K562 (cell line): Measurements from ENCODE around the gene TEX54. TPM values are rescaled to one million over a fixed set of nuclear protein-coding genes. Genes with fewer than 3 reads are reported as not detected.

Experiments used
- BRF2 ChIP-seq: IDR thresholded peaks from 3 replicates; pipeline ENCODE4 v1.6.1; 2011; ENCODE audit warnings: borderline replicate concordance, mild to moderate bottlenecking; ENCODE audit not compliant: insufficient read length, insufficient read depth
- CCNT2 ChIP-seq: IDR thresholded peaks from 2 replicates; pipeline ENCODE4 v1.6.1; 2011; ENCODE audit warnings: borderline replicate concordance, low read depth, mild to moderate bottlenecking, moderate library complexity, mixed read lengths, low read length; ENCODE audit not compliant: insufficient read length; ENCODE audit errors: extremely low read depth
- CREB1 ChIP-seq, 2 experiments: sonication (generic) in 1 of 2; formaldehyde crosslinking in 1 of 2; IDR thresholded peaks; 2 replicates each; pipeline versions ENCODE4 v1.6.1 to v1.8.0; 2012 to 2022; ENCODE audit warnings: inconsistent platforms in 1 of 2, mild to moderate bottlenecking in 1 of 2, missing genetic modification reagents in 1 of 2, moderate library complexity in 1 of 2
- CREB3 ChIP-seq: fragments of 450-650 bp; conservative IDR thresholded peaks from 2 replicates; pipeline ENCODE4 v1.6.1; 2016; ENCODE audit warnings: missing genetic modification characterization, low read depth, mild to moderate bottlenecking, missing compliant biosample characterization, moderate library complexity
- DDX20 ChIP-seq: fragments of 450-650 bp; IDR thresholded peaks from 2 replicates; pipeline ENCODE4 v1.6.1; 2016; ENCODE audit warnings: missing genetic modification characterization, low read depth, mild to moderate bottlenecking, missing compliant biosample characterization, moderate library complexity
- ESRRA ChIP-seq: fragments of 450-650 bp; IDR thresholded peaks from 2 replicates; pipeline ENCODE4 v1.6.1; 2014; ENCODE audit warnings: low read depth, mild to moderate bottlenecking, moderate library complexity, borderline replicate concordance
- FOXA1 ChIP-seq: fragments of 450-650 bp; IDR thresholded peaks from 2 replicates; pipeline ENCODE4 v1.6.1; 2016; ENCODE audit warnings: mild to moderate bottlenecking, borderline replicate concordance
- HOXB6 ChIP-seq: fragments of 250-450 bp; sonication (Bioruptor Pico); IDR thresholded peaks from 2 replicates; pipeline ENCODE4 v1.5.1; 2022; ENCODE audit warnings: mild to moderate bottlenecking, borderline replicate concordance
- MEF2A ChIP-seq: IDR thresholded peaks from 2 replicates; pipeline ENCODE4 v1.6.1; 2011; ENCODE audit warnings: low read depth, mild to moderate bottlenecking, low read length, moderate library complexity; ENCODE audit not compliant: control insufficient read depth
- NR2C1 ChIP-seq, 2 experiments: fragments of 450-650 bp; IDR thresholded peaks; 2 replicates each; pipeline ENCODE4 v1.6.1; 2017; ENCODE audit warnings: mild to moderate bottlenecking in 2 of 2, antibody characterized with exemption in 1 of 2, inconsistent platforms in 1 of 2, missing compliant biosample characterization in 1 of 2, missing genetic modification characterization in 1 of 2
- NUFIP1 ChIP-seq: fragments of 450-650 bp; IDR thresholded peaks from 2 replicates; pipeline ENCODE4 v1.6.1; 2018; ENCODE audit not compliant: partially characterized antibody
- PPARD ChIP-seq: fragments of 250-450 bp; sonication (Bioruptor Pico); IDR thresholded peaks from 2 replicates; pipeline ENCODE4 v1.8.0; 2022; ENCODE audit warnings: inconsistent platforms, mild to moderate bottlenecking, moderate library complexity
- SRF ChIP-seq, 2 experiments: fragments of 250-450, 450-650 bp in 1 of 2; sonication (Bioruptor Pico) in 1 of 2; sonication (generic) in 1 of 2; formaldehyde crosslinking; IDR thresholded peaks; 2 replicates each; pipeline versions ENCODE4 v1.5.0 to v1.5.1; 2020 to 2022; ENCODE audit warnings: mild to moderate bottlenecking in 1 of 2, missing genetic modification reagents in 1 of 2
- STAG1 ChIP-seq: sonication (generic); formaldehyde crosslinking; IDR thresholded peaks from 2 replicates; pipeline ENCODE4 v1.5.0; 2020; ENCODE audit warnings: missing genetic modification reagents, borderline replicate concordance
- TRIM28 ChIP-seq: fragments of 450-650 bp; IDR thresholded peaks from 2 replicates; pipeline ENCODE4 v1.6.1; 2017
- ZKSCAN3 ChIP-seq: fragments of 250-450 bp; sonication (Bioruptor Pico); IDR thresholded peaks from 2 replicates; pipeline ENCODE4 v1.4.0; 2020
- ZNF140 ChIP-seq: fragments of 250-450 bp; sonication (Bioruptor Pico); IDR thresholded peaks from 2 replicates; pipeline ENCODE4 v1.8.0; 2021; ENCODE audit warnings: moderate library complexity, mild to moderate bottlenecking, inconsistent platforms
- ZNF217 ChIP-seq: sonication (generic); formaldehyde crosslinking; IDR thresholded peaks from 2 replicates; pipeline ENCODE4 v1.8.0; 2022; ENCODE audit warnings: mild to moderate bottlenecking, missing genetic modification reagents
- ZNF589 ChIP-seq: fragments of 200-800 bp; sonication (Bioruptor generic); IDR thresholded peaks from 2 replicates; pipeline ENCODE4 v1.6.1; 2016; ENCODE audit warnings: low read depth, missing genetic modification characterization, missing compliant biosample characterization
- ZNF778 ChIP-seq: fragments of 450-650 bp; formaldehyde crosslinking; IDR thresholded peaks from 2 replicates; pipeline ENCODE4 v1.4.0; 2020; ENCODE audit warnings: mild to moderate bottlenecking, moderate library complexity
- polyA plus RNA-seq, 8 experiments: library from polyadenylated mRNA; depleted of rRNA in 4 of 8; stranded (reverse) in 5 of 8; unstranded in 3 of 8; fragments of >200 nt; fragmentation: Nextera tagmentation in 2 of 8; fragmentation: Illumina TruSeq in 1 of 8; extraction: Ambion mirVana in 2 of 8; extraction: Trizol in 1 of 8; gene quantifications; 2 replicates each; pipeline versions ENCODE4 v1.2.1 to v1.2.3, GENCODE V29; 2011 to 2014; ENCODE audit warnings: inconsistent platforms in 1 of 8, missing spikeins in 1 of 8
- total RNA-seq, 7 experiments: library from RNA; depleted of rRNA in 6 of 7; stranded (reverse); fragments of >200 nt in 6 of 7; fragmentation: Illumina TruSeq in 2 of 7; extraction: Trizol in 2 of 7; gene quantifications; 2 replicates each; pipeline versions ENCODE4 v1.2.1 to v1.2.3, GENCODE V29; 2011 to 2021; ENCODE audit warnings: low replicate concordance in 1 of 7
- TF ChIP-seq, protein P1 (sequence below): fragments of 450-650 bp; formaldehyde crosslinking; IDR thresholded peaks from 2 replicates; pipeline ENCODE4 v1.4.0; 2022; ENCODE audit warnings: missing genetic modification characterization

TEX54 gene
- total and polyA plus RNA-seq, 9 of the 15 experiments (the other 6 are each of a cell fraction or from before 2014, with no cell fraction given), result not detected

DNA sequence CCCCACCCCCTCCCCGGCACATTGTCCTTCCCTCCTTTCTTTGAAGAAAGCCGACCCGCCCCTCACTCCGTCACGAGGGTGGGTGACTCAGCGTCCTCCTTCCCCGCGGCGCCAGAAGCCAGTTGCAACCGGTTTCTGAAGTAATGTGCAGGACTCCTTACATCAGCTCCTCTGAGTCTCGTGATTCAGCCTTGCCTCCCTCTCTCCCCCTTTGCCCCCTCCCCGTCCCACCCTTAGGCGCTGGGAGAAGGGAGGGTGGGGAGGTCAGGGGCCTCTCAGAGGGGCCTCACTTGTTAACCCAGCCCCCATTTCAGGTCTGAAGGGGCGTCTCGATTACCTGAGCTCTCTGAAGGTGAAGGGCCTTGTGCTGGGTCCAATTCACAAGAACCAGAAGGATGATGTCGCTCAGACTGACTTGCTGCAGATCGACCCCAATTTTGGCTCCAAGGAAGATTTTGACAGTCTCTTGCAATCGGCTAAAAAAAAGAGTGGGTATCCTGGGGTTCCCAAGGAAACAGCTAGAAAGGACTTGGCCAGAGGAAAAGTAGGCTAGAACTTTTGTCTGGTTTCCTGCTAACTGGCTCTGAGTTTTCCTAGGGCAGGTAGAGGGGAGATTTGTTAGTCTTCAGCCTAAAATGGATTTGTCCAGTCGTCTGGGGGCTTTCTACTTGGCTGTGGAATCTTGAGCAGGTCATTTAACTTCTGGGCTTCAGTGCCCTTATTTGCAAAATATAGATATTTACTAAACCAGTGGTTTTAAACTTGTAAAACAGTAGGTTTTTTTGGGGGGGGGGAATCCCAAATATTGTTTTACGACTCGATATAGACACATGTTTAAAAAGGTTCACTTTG is 49.2 kb upstream of the TEX54 start (continued):
- TF ChIP-seq CREB1 (IDR thresholded peaks at IDR 0.05), result no peak
- TF ChIP-seq CREB1 (CRISPR knock-in tag; IDR thresholded peaks at IDR 0.05), result no peak
- TF ChIP-seq MEF2A, result no peak
- TF ChIP-seq ZNF140 (CRISPR knock-in tag), result no peak
- peak; percentile 87 for TF ChIP-seq ZNF589 (CRISPR knock-in tag)
- TF ChIP-seq ZKSCAN3, result no peak
- no peak for TF ChIP-seq NR2C1 (IDR thresholded peaks at IDR 0.05)
- no peak for TF ChIP-seq NR2C1 (tag; IDR thresholded peaks at IDR 0.05)
- TF ChIP-seq CCNT2, result no peak
- TF ChIP-seq, protein P1, sequence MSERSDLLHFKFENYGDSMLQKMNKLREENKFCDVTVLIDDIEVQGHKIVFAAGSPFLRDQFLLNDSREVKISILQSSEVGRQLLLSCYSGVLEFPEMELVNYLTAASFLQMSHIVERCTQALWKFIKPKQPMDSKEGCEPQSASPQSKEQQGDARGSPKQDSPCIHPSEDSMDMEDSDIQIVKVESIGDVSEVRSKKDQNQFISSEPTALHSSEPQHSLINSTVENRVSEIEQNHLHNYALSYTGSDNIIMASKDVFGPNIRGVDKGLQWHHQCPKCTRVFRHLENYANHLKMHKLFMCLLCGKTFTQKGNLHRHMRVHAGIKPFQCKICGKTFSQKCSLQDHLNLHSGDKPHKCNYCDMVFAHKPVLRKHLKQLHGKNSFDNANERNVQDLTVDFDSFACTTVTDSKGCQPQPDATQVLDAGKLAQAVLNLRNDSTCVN (CRISPR knock-in tag), result no peak
- no peak for TF ChIP-seq HOXB6 (CRISPR knock-in tag)
- no peak; a peak in 1 of 4 replicates for TF ChIP-seq SRF (CRISPR knock-in tag; IDR thresholded peaks at IDR 0.05)
- no peak for TF ChIP-seq ZNF778 (CRISPR knock-in tag)
- TF ChIP-seq TRIM28, result no peak
- no peak for TF ChIP-seq PPARD (CRISPR knock-in tag)
- TF ChIP-seq FOXA1, result no peak
- TF ChIP-seq DDX20 (tag), result no peak
- TF ChIP-seq ZNF217 (CRISPR knock-in tag), result no peak
- no peak for TF ChIP-seq STAG1 (CRISPR knock-in tag)
- no peak for TF ChIP-seq ESRRA
- TF ChIP-seq BRF2, result no peak
- TF ChIP-seq NUFIP1, result no peak
- TF ChIP-seq CREB3, result no peak
